Measurements from ENCODE around the gene RBM19. TPM values are rescaled to one million over a fixed set of nuclear protein-coding genes. Genes with fewer than 3 reads are reported as not detected.

RBM19 gene
- total RNA-seq, 1 experiment from 2014 or later: 19.9 TPM

DNA sequence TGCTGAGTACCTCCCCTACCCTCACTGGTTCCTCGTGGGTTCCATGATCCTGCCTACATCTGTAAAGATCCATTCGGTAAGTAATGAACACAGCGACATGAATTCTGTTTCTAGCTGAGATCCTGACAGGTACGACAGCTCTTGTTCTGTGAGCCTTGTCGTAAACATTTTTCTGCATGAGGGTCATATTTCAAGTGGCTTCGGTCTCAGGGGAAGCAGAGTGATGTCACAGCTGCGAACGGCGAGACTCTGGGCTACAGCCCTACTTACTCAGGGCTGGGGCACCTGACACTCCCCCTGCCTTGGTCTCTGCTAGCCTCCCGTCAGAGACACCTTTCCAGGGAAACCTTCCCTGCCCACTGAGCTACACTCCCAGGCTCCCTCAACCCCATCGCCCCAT, 85.8 kb downstream of the RBM19 start:
- Histone ChIP-seq H2AFZ (ENCODE audit: low read length) (no peak overlapping the region), H3K9ac (ENCODE audit: low read length) (no peak overlapping the region)
- DNase-seq: no peak

DNA sequence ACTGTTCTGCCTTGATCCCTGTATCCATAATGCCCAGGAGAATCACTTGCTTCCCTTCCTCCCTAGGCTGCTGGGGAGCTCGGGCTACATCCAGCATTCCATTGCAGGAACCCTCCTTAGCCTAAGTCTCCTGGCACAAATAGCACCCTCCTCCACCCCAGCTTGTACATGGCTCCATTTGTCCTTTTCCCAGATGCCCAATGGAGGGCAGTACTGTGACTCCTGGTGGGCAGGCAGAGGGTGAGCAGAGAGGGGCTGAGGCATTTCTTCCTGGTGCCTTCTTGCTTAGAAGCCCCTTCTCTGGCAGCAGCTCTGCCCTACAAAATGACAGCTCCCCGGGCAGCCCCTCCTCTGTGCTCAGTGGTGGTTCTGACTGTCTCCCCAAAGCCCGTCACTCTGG, 86.5 kb downstream of the RBM19 start:
- H3K36me3 ChIP-seq (ENCODE audit: insufficient read depth, low read length): no peaks in the 10 kb centered on the region
- H4K20me1 ChIP-seq (ENCODE audit: insufficient read depth, low read depth, low read length): no peaks in the 10 kb centered on the region
- no peaks in the 10 kb centered on the region for H3K27me3 ChIP-seq (ENCODE audit: low read length)
- no peak overlapping the region for H3K4me3 ChIP-seq (ENCODE audit: low read length)
- H2AFZ ChIP-seq (ENCODE audit: low read length): no peak overlapping the region
- no peaks in the 10 kb centered on the region for H3K79me2 ChIP-seq (ENCODE audit: low read length)
- no peak for DNase-seq
- H3K27ac ChIP-seq (ENCODE audit: low read length): no peak overlapping the region
- peaks cover 12% of the 10 kb centered on the region for H3K4me1 ChIP-seq (ENCODE audit: low read length)
- no peak overlapping the region for H3K9ac ChIP-seq (ENCODE audit: low read length)
- no peaks in the 10 kb centered on the region for H3K9me3 ChIP-seq (ENCODE audit: low read length)
- H3K4me2 ChIP-seq (ENCODE audit: low read depth, low read length, poor library complexity, severe bottlenecking): no peak overlapping the region
- no peaks in the 10 kb centered on the region for H3K9me2 ChIP-seq (replicated peaks; ENCODE audit: insufficient read depth, low read length)

More for the DNA sequence above, 85.8 kb downstream of the RBM19 start:
- Histone ChIP-seq H3K4me3 (ENCODE audit: low read length) (no peak overlapping the region), H3K4me2 (ENCODE audit: low read depth, low read length, poor library complexity, severe bottlenecking) (no peak overlapping the region), H3K36me3 (ENCODE audit: insufficient read depth, low read length) (no peaks in the 10 kb centered on the region), H3K9me3 (ENCODE audit: low read length) (no peaks in the 10 kb centered on the region), H3K27ac (ENCODE audit: low read length) (no peak overlapping the region), H4K20me1 (ENCODE audit: insufficient read depth, low read depth, low read length) (no peaks in the 10 kb centered on the region), H3K4me1 (ENCODE audit: low read length) (peaks cover 12% of the 10 kb centered on the region), H3K79me2 (ENCODE audit: low read length) (no peaks in the 10 kb centered on the region), H3K9me2 (replicated peaks; ENCODE audit: insufficient read depth, low read length) (no peaks in the 10 kb centered on the region), H3K27me3 (ENCODE audit: low read length) (no peaks in the 10 kb centered on the region)

DNA sequence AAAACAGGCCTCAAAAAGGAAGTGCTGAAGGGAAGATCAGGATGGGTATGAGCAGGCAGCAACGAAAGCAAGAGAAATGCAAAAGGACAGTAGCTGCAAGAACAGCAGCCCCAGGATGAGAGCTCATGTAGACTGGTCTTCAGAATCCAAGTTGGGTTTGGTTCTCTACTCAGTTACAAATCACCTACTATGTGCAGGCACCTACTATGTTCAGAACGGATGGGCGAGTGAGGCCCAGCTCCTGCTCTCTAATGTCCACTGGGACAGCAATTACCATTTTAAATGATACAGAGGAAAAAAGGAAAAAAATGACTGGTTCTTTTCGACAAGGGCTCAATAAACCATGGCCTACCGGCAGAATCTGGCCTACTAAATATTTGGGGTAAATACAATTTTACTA, 88.5 kb downstream of the RBM19 start:
- no peaks in the 10 kb centered on the region for H3K4me1 ChIP-seq (ENCODE audit: low read length)
- H2AFZ ChIP-seq (ENCODE audit: low read length): no peak overlapping the region
- no peaks in the 10 kb centered on the region for H3K79me2 ChIP-seq (ENCODE audit: low read length)
- no peak overlapping the region for H3K4me2 ChIP-seq (ENCODE audit: low read depth, low read length, poor library complexity, severe bottlenecking)
- no peak overlapping the region for H3K9ac ChIP-seq (ENCODE audit: low read length)
- no peaks in the 10 kb centered on the region for H3K27me3 ChIP-seq (ENCODE audit: low read length)
- no peak overlapping the region for H3K4me3 ChIP-seq (ENCODE audit: low read length)
- H4K20me1 ChIP-seq (ENCODE audit: insufficient read depth, low read depth, low read length): no peaks in the 10 kb centered on the region
- no peak overlapping the region for H3K27ac ChIP-seq (ENCODE audit: low read length)
- no peak for DNase-seq
- H3K9me2 ChIP-seq (replicated peaks; ENCODE audit: insufficient read depth, low read length): no peaks in the 10 kb centered on the region
- no peaks in the 10 kb centered on the region for H3K9me3 ChIP-seq (ENCODE audit: low read length)
- H3K36me3 ChIP-seq (ENCODE audit: insufficient read depth, low read length): no peaks in the 10 kb centered on the region

DNA sequence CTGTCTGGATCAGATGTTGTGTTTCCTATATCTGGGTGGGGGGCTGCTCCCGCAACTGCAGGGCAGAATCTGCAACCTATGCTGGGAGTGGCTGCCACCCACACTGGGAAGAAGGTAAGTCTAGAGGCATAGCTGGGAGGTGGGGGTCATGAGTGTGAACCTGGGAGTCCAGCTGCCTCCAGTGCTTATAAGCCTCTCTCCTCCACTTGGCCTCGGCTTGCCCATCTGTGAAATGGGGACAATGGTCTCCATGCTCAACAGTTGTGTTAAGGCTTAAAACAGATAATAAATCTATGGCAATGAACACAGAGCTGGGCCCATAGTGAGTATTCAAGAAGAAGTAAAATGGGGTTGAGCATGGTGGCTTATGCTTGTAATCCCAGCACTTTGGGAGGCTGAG, 90.0 kb downstream of the RBM19 start:
- Histone ChIP-seq H3K27me3 (ENCODE audit: low read length) (no peaks in the 10 kb centered on the region), H3K9me2 (replicated peaks; ENCODE audit: insufficient read depth, low read length) (no peaks in the 10 kb centered on the region), H3K9ac (ENCODE audit: low read length) (no peak overlapping the region), H3K79me2 (ENCODE audit: low read length) (no peaks in the 10 kb centered on the region), H3K4me2 (ENCODE audit: low read depth, low read length, poor library complexity, severe bottlenecking) (no peak overlapping the region), H3K4me1 (ENCODE audit: low read length) (peaks cover 3% of the 10 kb centered on the region; the same call in 1 of the 2 replicates), H3K4me3 (ENCODE audit: low read length) (no peak overlapping the region), H3K27ac (ENCODE audit: low read length) (no peak overlapping the region), H3K9me3 (ENCODE audit: low read length) (no peaks in the 10 kb centered on the region), H3K36me3 (ENCODE audit: insufficient read depth, low read length) (no peaks in the 10 kb centered on the region), H4K20me1 (ENCODE audit: insufficient read depth, low read depth, low read length) (0 out of 2 replicates have a peak, but pooled peaks cover under 1% of the 10 kb centered on the region), H2AFZ (ENCODE audit: low read length) (no peak overlapping the region)
- no peak for DNase-seq

DNA sequence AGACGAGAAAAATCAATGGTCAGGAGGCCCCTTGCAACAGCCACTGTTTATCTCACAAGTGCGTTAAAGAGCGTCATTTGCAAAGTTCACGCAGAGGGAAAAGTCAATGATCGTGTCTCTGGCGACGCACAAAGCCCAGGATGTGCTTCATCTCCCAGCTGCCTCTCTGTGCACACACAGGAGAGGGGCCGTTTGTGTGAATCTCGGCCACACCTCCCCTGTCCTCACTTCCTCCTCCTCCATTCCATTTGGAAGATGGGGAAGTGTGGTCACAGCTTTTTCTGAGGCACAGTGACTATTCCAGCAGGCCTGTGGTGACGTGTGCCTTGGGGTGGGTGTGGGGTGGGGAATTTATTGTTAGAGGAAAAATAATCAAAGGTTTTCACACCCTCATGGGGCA, 90.4 kb downstream of the RBM19 start:
- DNase-seq: no peak
- Histone ChIP-seq H3K27me3 (ENCODE audit: low read length) (no peaks in the 10 kb centered on the region), H4K20me1 (ENCODE audit: insufficient read depth, low read depth, low read length) (0 out of 2 replicates have a peak, but pooled peaks cover 6% of the 10 kb centered on the region), H3K9me2 (replicated peaks; ENCODE audit: insufficient read depth, low read length) (no peaks in the 10 kb centered on the region), H3K4me2 (ENCODE audit: low read depth, low read length, poor library complexity, severe bottlenecking) (no peak overlapping the region), H3K9ac (ENCODE audit: low read length) (no peak overlapping the region), H3K9me3 (ENCODE audit: low read length) (no peaks in the 10 kb centered on the region), H3K27ac (ENCODE audit: low read length) (no peak overlapping the region), H3K4me3 (ENCODE audit: low read length) (no peak overlapping the region), H3K79me2 (ENCODE audit: low read length) (no peaks in the 10 kb centered on the region), H2AFZ (ENCODE audit: low read length) (no peak overlapping the region), H3K36me3 (ENCODE audit: insufficient read depth, low read length) (no peaks in the 10 kb centered on the region), H3K4me1 (ENCODE audit: low read length) (peaks cover 3% of the 10 kb centered on the region; the same call in 1 of the 2 replicates)

DNA sequence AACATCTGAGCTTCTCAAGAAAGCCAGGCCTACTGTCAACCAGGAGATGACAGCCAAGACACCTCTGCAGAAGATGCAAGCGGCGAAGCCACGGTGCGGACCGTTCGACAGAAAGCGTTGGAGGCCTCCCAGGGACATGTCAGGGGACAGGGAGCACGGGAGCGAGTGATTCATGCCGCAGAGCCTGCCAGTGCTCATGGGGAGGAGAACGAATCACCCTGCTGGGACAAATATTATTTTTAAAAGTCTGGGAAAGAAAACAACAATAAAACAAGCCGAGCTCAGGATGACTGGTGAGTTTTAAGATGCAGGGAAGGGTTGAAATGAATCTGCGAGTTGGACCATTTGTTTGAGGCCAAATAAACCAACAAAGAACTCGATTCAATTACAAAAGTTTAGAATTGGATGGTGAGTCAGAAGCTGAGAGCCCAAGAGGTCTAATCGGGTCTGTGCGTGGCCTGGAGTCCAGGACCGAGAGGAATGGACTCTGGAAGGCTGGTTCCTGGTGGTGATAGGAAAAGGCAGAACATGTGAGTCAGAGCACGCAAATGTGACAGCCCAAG, 91.0 kb downstream of the RBM19 start:
- no peaks in the 10 kb centered on the region for H3K9me2 ChIP-seq (replicated peaks; ENCODE audit: insufficient read depth, low read length)
- H3K79me2 ChIP-seq (ENCODE audit: low read length): no peaks in the 10 kb centered on the region
- no peak overlapping the region for H3K9ac ChIP-seq (ENCODE audit: low read length)
- no peak overlapping the region for H2AFZ ChIP-seq (ENCODE audit: low read length)
- H3K36me3 ChIP-seq (ENCODE audit: insufficient read depth, low read length): no peaks in the 10 kb centered on the region
- peaks cover 3% of the 10 kb centered on the region; the same call in 1 of the 2 replicates for H3K4me1 ChIP-seq (ENCODE audit: low read length)
- no peak overlapping the region for H3K4me3 ChIP-seq (ENCODE audit: low read length)
- H3K27me3 ChIP-seq (ENCODE audit: low read length): no peaks in the 10 kb centered on the region
- H3K9me3 ChIP-seq (ENCODE audit: low read length): no peaks in the 10 kb centered on the region
- DNase-seq: no peak
- H3K4me2 ChIP-seq (ENCODE audit: low read depth, low read length, poor library complexity, severe bottlenecking): no peak overlapping the region
- H4K20me1 ChIP-seq (ENCODE audit: insufficient read depth, low read depth, low read length): 0 out of 2 replicates have a peak, but pooled peaks cover 12% of the 10 kb centered on the region
- no peak overlapping the region for H3K27ac ChIP-seq (ENCODE audit: low read length)

DNA sequence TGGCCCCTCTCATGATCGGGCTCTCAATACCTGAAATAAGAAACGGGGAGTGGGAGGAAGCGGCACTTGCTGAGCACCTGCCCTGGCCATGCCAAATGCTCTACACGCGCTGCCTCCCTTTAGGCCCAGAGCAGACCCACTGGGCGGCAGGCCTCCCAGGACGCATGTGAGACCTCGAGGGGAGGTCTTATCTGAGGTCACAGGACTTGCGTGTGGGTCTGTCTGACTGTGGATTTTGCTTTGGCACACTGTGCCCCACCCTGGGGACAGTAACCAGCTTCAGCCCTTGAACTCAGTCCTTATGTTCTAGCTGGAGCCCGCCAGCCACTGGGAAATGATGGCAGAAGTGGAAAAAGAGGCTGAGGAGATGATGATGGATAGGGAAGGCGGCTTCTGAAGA, 91.8 kb downstream of the RBM19 start:
- Histone ChIP-seq H4K20me1 (ENCODE audit: insufficient read depth, low read depth, low read length) (0 out of 2 replicates have a peak, but pooled peaks cover 16% of the 10 kb centered on the region), H3K36me3 (ENCODE audit: insufficient read depth, low read length) (no peaks in the 10 kb centered on the region), H3K9ac (ENCODE audit: low read length) (no peak overlapping the region), H3K4me2 (ENCODE audit: low read depth, low read length, poor library complexity, severe bottlenecking) (no peak overlapping the region), H2AFZ (ENCODE audit: low read length) (no peak overlapping the region), H3K27ac (ENCODE audit: low read length) (no peak overlapping the region), H3K27me3 (ENCODE audit: low read length) (no peaks in the 10 kb centered on the region), H3K4me3 (ENCODE audit: low read length) (no peak overlapping the region), H3K9me2 (replicated peaks; ENCODE audit: insufficient read depth, low read length) (no peaks in the 10 kb centered on the region), H3K79me2 (ENCODE audit: low read length) (no peaks in the 10 kb centered on the region), H3K4me1 (ENCODE audit: low read length) (peaks cover 3% of the 10 kb centered on the region; the same call in 1 of the 2 replicates), H3K9me3 (ENCODE audit: low read length) (no peaks in the 10 kb centered on the region)
- DNase-seq: no peak

DNA sequence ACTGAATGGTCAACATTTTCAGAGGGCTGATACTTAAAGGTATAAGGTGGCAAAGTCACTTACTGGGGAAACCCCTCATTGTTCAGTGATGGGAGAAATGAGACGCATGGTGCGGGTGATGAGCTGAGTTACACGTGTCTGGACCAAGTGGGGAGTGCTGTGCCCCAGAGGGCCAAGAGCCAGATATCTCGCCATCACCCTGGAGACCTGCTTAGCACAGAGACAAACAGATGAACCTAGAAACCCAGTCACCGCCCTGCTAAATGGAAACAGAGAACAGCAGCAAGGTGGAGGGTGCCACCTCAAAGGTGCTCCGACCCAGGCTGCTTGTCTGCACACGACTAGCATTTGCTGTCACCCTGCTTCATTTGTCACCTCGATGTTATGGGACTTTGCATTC, 92.4 kb downstream of the RBM19 start:
- Histone ChIP-seq H3K4me3 (ENCODE audit: low read length) (no peak overlapping the region), H3K9ac (ENCODE audit: low read length) (no peak overlapping the region), H3K27ac (ENCODE audit: low read length) (no peak overlapping the region), H3K79me2 (ENCODE audit: low read length) (no peaks in the 10 kb centered on the region), H3K4me2 (ENCODE audit: low read depth, low read length, poor library complexity, severe bottlenecking) (no peak overlapping the region), H3K36me3 (ENCODE audit: insufficient read depth, low read length) (no peaks in the 10 kb centered on the region), H3K27me3 (ENCODE audit: low read length) (no peaks in the 10 kb centered on the region), H3K9me2 (replicated peaks; ENCODE audit: insufficient read depth, low read length) (no peaks in the 10 kb centered on the region), H4K20me1 (ENCODE audit: insufficient read depth, low read depth, low read length) (peaks cover 17% of the 10 kb centered on the region; the same call in 1 of the 2 replicates), H3K4me1 (ENCODE audit: low read length) (peaks cover 3% of the 10 kb centered on the region; the same call in 1 of the 2 replicates), H2AFZ (ENCODE audit: low read length) (no peak overlapping the region), H3K9me3 (ENCODE audit: low read length) (no peaks in the 10 kb centered on the region)
- no peak for DNase-seq
